GM21528 (cell line): ENCODE results near the gene INSIG1.

Source experiments
- ATAC-seq: cut with Tn5 transposase; IDR thresholded peaks from one replicate; pipeline ENCODE4 v1.9.1; 2021; ENCODE audit warnings: mild to moderate bottlenecking, moderate library complexity; ENCODE audit not compliant: unreplicated experiment, low FRiP score

Gene INSIG1

GRCh38 chr7:155265144-155265543 lies 32.5 kb upstream of the INSIG1 start:
- no peak for ATAC-seq

- no peak for ATAC-seq
Measured at GRCh38 chr7:155265961-155266360, 31.7 kb upstream of the INSIG1 start.

DNA sequence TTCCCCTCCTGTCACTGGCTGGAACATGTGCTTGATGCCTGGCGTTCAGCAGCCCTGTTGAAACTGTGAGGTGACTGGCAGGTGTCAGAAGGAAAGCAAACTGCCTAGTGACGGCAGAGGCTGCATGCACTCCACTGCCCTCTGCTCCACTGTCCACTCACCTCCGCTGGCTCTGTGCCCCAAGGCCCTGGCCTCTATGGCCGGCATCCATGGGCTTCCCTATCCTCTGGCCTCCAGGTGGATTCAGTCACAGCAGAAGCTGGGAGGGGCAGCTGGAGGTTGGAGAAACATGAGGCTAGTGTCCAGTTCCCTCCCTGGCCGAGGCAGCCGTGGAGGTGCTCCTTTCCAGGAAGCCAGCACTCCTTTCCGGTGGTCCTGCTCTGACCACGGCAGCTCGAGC lies 31.2 kb upstream of the INSIG1 start:
- ATAC-seq: no peak

DNA sequence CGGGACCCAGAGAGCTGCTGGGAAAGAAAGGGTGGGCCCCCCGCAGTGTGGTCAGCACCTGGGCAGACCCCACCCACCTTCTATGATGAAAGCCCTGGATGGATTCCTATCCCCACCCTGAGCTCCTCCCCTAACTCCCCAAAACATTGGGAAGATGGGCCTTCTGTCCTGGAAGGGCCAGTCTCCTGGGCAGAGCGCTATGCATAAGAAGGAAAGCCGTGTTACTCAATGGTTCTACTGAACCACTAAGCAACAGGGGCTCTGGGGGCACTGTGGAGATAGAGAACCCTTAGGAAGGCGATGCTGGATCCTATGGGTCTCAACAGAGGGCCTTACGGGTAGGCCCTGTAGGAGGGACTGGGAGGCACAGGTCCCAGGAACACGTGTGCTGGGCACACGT lies 30.7 kb upstream of the INSIG1 start:
- no peak for ATAC-seq

- ATAC-seq: no peak
Measured at GRCh38 chr7:155267436-155267835, 30.2 kb upstream of the INSIG1 start.

- no peak for ATAC-seq
Measured at GRCh38 chr7:155268211-155268610, 29.5 kb upstream of the INSIG1 start.

GRCh38 chr7:155268921-155269650 lies 28.6 kb upstream of the INSIG1 start:
- ATAC-seq: no peak

DNA sequence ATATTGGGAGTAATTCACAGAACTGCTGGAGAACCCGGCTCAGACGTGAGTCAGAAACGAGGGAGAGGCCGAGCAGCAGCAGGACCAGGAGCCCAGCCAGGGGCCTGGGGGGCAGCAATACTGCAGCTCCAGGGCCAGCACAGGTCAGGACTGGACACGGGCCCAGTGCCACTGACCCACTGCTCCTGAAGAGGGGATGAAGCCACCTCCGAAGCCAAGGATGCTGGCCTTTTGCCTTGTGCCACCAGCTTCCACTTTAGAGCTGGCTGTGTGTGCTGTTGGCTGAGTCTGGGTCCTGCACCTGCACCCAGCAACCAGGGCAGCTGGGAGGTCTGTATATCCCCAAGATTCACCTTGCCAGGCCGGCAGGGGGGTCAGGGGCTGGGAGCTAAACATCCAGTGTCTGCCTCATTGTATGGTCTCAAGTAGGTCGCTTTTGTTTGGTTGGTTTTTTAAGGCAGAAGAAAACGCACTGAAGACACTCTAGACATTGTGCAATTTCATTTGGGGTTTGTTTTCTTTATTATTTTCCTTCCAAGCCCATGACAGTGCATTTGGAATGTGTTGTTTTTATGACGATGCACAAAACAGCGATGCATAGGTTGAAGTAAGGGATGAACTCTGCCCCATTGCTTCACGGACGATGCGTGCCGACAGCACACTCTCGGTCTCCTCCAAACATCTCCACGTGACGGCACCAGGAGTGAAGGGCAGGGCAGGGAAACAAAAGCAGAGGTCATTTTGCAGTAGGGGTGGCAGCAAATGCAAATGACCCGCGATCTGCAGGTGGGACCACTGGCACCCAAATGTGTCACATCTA lies 27.7 kb upstream of the INSIG1 start:
- ATAC-seq: no peak

GRCh38 chr7:155270861-155271260 lies 26.8 kb upstream of the INSIG1 start:
- ATAC-seq: no peak

GRCh38 chr7:155274633-155275355 lies 22.9 kb upstream of the INSIG1 start:
- ATAC-seq: no peak

DNA sequence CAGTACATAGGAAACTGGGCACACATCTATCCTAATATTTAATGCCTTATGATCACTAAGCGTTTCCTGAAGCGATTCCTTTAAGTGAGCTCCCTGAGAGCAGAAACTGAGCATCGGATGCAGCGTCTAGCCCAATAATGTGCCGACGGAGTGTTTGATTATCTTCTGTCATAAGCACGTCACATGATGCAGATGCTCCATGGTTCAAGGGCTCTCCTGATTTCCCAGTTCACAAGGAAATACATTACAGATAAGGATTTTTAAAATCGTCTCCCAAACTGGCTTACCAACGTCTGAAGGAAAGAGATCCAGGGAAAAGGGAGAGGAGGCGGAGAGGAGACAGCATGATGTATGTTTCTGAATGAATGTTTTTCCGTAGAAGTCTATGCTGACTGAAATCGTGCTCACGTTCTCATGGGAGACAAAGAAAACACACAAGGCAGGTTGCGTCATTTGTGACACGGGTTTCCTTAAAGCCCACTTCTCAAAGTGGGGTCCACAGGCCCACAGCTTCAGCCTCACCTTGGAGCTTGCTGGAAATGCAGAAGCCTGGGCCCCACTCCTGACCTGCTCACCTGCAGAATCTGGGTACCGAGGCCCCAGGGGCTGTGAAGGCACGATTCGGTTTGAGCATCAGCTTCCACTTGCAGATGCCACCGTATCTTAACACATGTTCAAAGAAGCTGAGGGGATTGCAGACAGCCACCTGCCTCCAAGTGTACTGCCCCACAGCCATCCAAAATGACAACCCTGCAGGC lies 21.5 kb upstream of the INSIG1 start:
- no peak for ATAC-seq

DNA sequence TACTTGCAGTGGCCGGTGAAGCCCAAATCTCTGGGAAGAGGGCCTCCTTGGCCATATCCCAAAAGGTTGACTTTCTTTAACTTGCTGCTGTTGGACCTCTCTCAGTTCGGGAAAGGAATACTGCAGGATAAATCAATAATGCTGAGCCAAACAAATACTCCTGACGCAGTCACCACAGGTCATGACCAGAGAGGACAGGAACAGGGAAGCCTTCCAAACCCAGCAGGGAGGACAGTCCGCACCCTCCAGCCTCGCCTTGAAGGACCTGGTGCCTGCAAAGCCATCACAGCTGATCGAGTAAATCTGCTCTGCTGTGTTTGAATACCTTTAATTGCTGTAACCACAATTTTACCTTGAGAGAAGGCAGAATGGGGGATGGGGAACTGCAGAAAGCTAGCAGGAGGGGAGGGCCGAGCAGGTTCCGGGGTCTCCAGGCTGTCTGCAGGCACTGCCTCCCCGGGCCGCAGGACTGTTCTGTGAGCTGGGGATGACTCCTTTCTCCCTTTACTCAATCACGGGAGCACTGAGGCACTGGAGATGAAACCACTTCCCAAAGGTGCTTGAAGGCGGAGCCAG lies 20.8 kb upstream of the INSIG1 start:
- no peak for ATAC-seq

DNA sequence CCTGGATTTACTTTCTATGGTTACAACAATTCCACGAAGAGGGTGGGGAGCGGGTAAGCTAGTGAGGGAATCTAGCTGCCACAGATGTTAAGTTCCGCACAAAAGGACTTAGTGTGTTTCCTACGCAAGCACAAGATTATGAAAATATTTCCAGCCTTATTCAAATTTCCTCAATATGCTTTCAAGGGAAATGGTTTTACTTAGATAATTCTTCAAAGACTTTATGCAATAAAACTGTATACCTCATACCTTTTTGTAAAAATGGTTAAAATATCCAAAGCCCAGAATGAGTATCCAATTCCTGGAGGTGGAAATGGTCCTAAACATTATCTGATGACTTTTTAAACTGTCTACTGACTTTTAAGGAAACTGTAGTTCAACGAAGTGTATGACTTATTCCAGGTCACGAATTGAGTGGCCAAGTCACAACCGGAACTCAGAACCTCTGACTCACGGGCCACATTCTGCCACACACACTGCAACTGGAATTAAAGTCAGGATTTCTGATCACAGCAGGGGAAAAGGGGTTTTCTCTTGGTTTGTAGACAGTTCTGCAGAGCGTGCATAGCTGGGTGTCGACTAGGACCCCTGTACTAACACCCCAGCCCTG lies 20.2 kb upstream of the INSIG1 start:
- ATAC-seq: no peak

DNA sequence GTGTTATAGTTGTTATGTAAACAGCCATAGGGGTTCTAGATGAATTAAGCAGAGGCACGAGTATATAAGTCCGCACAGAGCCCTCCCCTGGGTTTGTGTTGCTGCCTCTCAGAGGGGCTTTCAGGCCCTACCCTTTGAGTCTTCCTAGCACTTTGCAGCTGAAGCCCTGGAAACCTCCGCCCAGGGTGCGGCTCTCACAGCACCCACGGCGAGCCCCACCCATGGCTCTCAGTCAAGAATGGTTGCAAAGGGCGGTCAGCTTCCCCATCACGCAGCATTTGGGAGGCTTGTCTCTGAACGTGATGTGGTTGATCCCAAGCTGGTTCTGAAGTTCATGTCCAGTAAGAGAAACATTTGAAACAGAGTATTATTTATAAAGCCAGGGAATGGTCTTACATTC lies 18.8 kb upstream of the INSIG1 start:
- no peak for ATAC-seq

- ATAC-seq: no peak
Measured at GRCh38 chr7:155279787-155280445, 17.8 kb upstream of the INSIG1 start.

- no peak for ATAC-seq
Measured at GRCh38 chr7:155280446-155281397, 17.0 kb upstream of the INSIG1 start.

DNA sequence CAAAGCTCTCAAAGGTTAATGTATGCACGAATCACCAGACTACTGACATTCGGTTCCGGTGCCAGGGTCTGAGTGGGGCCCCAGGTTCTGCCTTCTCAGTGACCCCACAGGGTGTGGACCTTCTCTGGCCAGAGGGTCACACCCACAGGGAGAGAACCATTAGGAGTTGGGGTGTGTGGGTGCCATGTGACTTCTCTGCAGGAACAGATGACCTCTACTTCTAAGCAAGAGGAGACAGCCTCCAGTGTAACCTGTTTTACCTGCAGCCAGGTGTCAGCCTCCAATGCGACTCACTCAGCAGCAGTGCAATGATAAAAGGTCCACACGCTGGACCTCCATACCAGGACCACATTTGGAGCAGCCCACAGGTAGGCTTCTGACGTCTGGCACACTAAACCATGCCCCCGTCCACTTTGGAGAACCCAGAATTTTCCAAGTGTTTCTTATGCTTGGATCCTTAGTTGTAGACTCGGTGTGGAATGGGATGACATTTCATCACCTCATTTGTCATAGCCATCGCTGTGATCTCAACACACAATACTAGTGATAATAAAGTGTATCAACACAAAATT lies 16.2 kb upstream of the INSIG1 start:
- no peak for ATAC-seq

DNA sequence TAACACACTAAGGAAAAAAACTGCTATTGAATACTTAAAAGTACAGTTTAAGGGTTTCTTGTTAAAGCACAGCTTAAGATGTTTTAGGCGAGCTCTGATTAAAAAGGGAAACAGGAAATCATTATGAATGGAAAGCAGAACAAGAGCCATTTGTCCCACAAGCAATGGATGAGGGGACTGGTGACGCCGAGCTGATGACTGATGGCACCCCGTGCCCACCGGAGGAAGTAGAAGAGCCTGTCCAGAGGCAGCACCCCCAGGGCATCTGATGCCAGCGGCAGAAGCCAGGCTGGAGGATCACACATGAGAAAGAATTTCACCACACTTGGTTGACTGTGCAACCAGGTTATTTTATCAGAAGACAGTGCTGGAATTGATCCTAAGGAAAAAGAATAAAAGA lies 15.0 kb upstream of the INSIG1 start:
- ATAC-seq: no peak
